ENCODE measurements around the gene SBF2. TPM values are rescaled to one million over a fixed set of nuclear protein-coding genes. Genes with fewer than 3 reads are reported as not detected.

The SBF2 gene
- total RNA-seq, 1 experiment from 2014 or later: 31.3 TPM

DNA sequence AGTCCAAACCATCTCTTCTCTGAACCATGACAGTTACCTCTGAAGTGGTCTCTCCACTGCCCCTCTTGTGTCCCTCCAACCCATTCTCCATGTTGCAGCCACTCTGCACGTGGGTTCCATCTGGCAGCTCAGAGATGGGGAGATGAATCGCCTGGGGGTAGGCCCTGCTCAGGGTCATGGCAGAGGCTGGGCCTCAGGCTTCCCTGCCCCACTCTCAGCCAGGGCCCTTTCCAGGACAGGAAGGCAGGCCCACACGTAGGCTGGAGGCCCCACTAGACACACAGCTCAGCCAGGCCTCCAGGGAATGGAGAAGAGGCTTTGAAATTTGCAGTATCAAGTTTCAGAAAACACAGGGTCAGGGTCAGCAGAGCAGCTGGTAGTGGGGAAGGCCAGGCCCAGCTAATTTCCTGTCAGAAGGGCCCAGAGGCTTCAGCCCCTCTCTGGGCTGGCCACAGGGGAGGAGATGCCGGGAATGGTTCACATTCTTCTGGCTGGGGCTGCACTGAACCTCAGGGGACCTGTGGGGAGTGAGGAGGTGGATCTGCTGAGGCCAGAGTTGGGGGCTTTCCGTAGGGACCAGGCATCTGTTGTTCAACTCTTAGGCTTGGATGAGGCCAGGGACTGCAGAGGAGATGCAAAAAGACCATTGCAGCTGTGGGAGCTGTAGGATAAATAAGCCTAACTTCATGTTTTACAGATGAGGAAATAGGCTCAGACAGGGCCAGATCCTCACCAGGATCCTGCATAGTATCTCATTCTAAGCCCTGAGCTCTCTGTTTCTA is 528.5 kb downstream of the SBF2 start:
- POLR2A ChIA-PET (ENCODE audit: unreplicated experiment): no interaction called here
- Histone ChIP-seq H3F3A (ENCODE audit: low read length, unreplicated experiment) (no peaks in the 10 kb centered on the region), H3K4me3 (ENCODE audit: low read length) (no peak overlapping the region), H3K36me3 (ENCODE audit: low read depth, low read length) (no peaks in the 10 kb centered on the region), H3K27me3 (ENCODE audit: low read length) (no peaks in the 10 kb centered on the region), H3K79me2 (ENCODE audit: low read length) (no peaks in the 10 kb centered on the region), H3K4me2 (ENCODE audit: low read length) (no peak overlapping the region), H3K9ac (ENCODE audit: low read length) (no peak overlapping the region), H4K20me1 (ENCODE audit: low read length) (no peaks in the 10 kb centered on the region), H3K27ac (ENCODE audit: low read length) (no peak overlapping the region), H3K9me2 (replicated peaks; ENCODE audit: low read length) (no peaks in the 10 kb centered on the region), H3K9me3 (ENCODE audit: low read length) (no peaks in the 10 kb centered on the region), H2AFZ (ENCODE audit: low read length) (no peak overlapping the region), H3K4me1 (ENCODE audit: insufficient read depth, low read length) (peaks cover 3% of the 10 kb centered on the region)
- intact Hi-C loops (cut with micrococcal nuclease): no loop called here
- DNase-seq: no peak
- TF ChIP-seq EZH2 (IDR thresholded peaks at IDR 0.05; ENCODE audit: low read length, unreplicated experiment) (no peak), CTCF (conservative IDR thresholded peaks at IDR 0.05; ENCODE audit: low read depth, low read length) (no peak), EZH2phosphoT487 (IDR thresholded peaks at IDR 0.05; ENCODE audit: borderline replicate concordance, low read length) (no peak)
- no TSS peak for BruUV-seq (replicated peaks)
- no peak for ATAC-seq
- CTCF ChIA-PET: no interaction called here

- Histone ChIP-seq H3K9me3 (ENCODE audit: low read length) (no peaks in the 10 kb centered on the region), H3K27me3 (ENCODE audit: low read length) (no peaks in the 10 kb centered on the region), H3K4me1 (ENCODE audit: insufficient read depth, low read length) (peaks cover 21% of the 10 kb centered on the region), H4K20me1 (ENCODE audit: low read length) (no peaks in the 10 kb centered on the region), H3K4me2 (ENCODE audit: low read length) (no peak overlapping the region), H3K9me2 (replicated peaks; ENCODE audit: low read length) (no peaks in the 10 kb centered on the region), H3K4me3 (ENCODE audit: low read length) (no peak overlapping the region), H2AFZ (ENCODE audit: low read length) (no peak overlapping the region), H3K27ac (ENCODE audit: low read length) (no peak overlapping the region), H3K79me2 (ENCODE audit: low read length) (no peaks in the 10 kb centered on the region), H3K9ac (ENCODE audit: low read length) (no peak overlapping the region), H3K36me3 (ENCODE audit: low read depth, low read length) (no peaks in the 10 kb centered on the region), H3F3A (ENCODE audit: low read length, unreplicated experiment) (no peaks in the 10 kb centered on the region)
- TF ChIP-seq EZH2phosphoT487 (IDR thresholded peaks at IDR 0.05; ENCODE audit: borderline replicate concordance, low read length) (no peak), CTCF (conservative IDR thresholded peaks at IDR 0.05; ENCODE audit: low read depth, low read length) (no peak), EZH2 (IDR thresholded peaks at IDR 0.05; ENCODE audit: low read length, unreplicated experiment) (no peak)
- no peak for DNase-seq
- CTCF ChIA-PET: no interaction called here
- no TSS peak for BruUV-seq (replicated peaks)
- POLR2A ChIA-PET (ENCODE audit: unreplicated experiment): no interaction called here
- ATAC-seq: no peak
- intact Hi-C loops (cut with micrococcal nuclease): no loop called here
Measured at GRCh38 chr11:9763301-9763700, 530.7 kb downstream of the SBF2 start.

- Histone ChIP-seq H3K9me3 (ENCODE audit: low read length) (no peaks in the 10 kb centered on the region), H3K4me2 (ENCODE audit: low read length) (no peak overlapping the region), H2AFZ (ENCODE audit: low read length) (no peak overlapping the region), H3K4me3 (ENCODE audit: low read length) (no peak overlapping the region), H4K20me1 (ENCODE audit: low read length) (no peaks in the 10 kb centered on the region), H3F3A (ENCODE audit: low read length, unreplicated experiment) (no peaks in the 10 kb centered on the region), H3K9ac (ENCODE audit: low read length) (no peak overlapping the region), H3K79me2 (ENCODE audit: low read length) (no peaks in the 10 kb centered on the region), H3K27ac (ENCODE audit: low read length) (no peak overlapping the region), H3K27me3 (ENCODE audit: low read length) (no peaks in the 10 kb centered on the region), H3K4me1 (ENCODE audit: insufficient read depth, low read length) (peaks cover 24% of the 10 kb centered on the region), H3K9me2 (replicated peaks; ENCODE audit: low read length) (no peaks in the 10 kb centered on the region), H3K36me3 (ENCODE audit: low read depth, low read length) (no peaks in the 10 kb centered on the region)
- intact Hi-C loops (cut with micrococcal nuclease): no loop called here
- no peak for TF ChIP-seq EZH2 (IDR thresholded peaks at IDR 0.05; ENCODE audit: low read length, unreplicated experiment)
- no TSS peak for BruUV-seq (replicated peaks)
- ChIA-PET CTCF (no interaction called here), POLR2A (ENCODE audit: unreplicated experiment) (no interaction called here)
- DNase-seq (no peak), ATAC-seq (no peak)
Measured at GRCh38 chr11:9762531-9762930, 531.5 kb downstream of the SBF2 start.
